Calu3 (cell line): ENCODE measurements around the gene LRRFIP1. TPM values are rescaled to one million over a fixed set of nuclear protein-coding genes. Genes with fewer than 3 reads are reported as not detected.

Experiments used
- BruUV-seq: library from RNA; stranded (reverse); fragments of 400-500 nt; replicated peaks from 2 replicates; lab custom pipeline; 2021; lab: Mats Ljungman, UMichigan
- CTCF ChIA-PET: fragments of 300-600 bp; sonication (Branson Sonifier 250); formaldehyde crosslinking; loops from one replicate; lab custom pipeline; 2022; ENCODE audit warnings: antibody characterized with exemption; lab: Charles Lee
- DNase-seq: peaks from one replicate; pipeline ENCODE4 v3.0.0; 2022
- H3K27ac Mint-ChIP-seq: one replicate; pipeline ENCODE4 v1.8.0; 2022; ENCODE audit warnings: mixed read lengths; ENCODE audit not compliant: unreplicated experiment
- H3K27me3 Mint-ChIP-seq: one replicate; pipeline ENCODE4 v1.8.0; 2022; ENCODE audit warnings: mixed read lengths; ENCODE audit not compliant: unreplicated experiment
- H3K36me3 Mint-ChIP-seq: one replicate; pipeline ENCODE4 v1.8.0; 2022; ENCODE audit warnings: mild to moderate bottlenecking, moderate library complexity, mixed read lengths; ENCODE audit not compliant: insufficient read depth, unreplicated experiment
- H3K4me1 Mint-ChIP-seq: one replicate; pipeline ENCODE4 v1.8.0; 2022; ENCODE audit warnings: mild to moderate bottlenecking, low read depth, mixed read lengths; ENCODE audit not compliant: unreplicated experiment
- H3K4me3 Mint-ChIP-seq: one replicate; pipeline ENCODE4 v1.8.0; 2022; ENCODE audit warnings: mild to moderate bottlenecking, low read depth, moderate library complexity, mixed read lengths; ENCODE audit not compliant: unreplicated experiment
- H3K9me3 Mint-ChIP-seq: one replicate; pipeline ENCODE4 v1.8.0; 2022; ENCODE audit warnings: low read depth, mixed read lengths; ENCODE audit not compliant: unreplicated experiment
- intact Hi-C: fragments of 100-400 bp; cut with micrococcal nuclease; formaldehyde crosslinking; loops from one replicate; pipeline ENCODE4 v1.10.0; 2022; ENCODE audit not compliant: unreplicated experiment
- total RNA-seq: library from RNA; stranded (reverse); gene quantifications from 2 replicates; pipeline ENCODE4 v1.2.3, GENCODE V29; 2022
- TF ChIP-seq, protein P1 (sequence below): fragments of 200-600 bp; IDR thresholded peaks from one replicate; pipeline ENCODE4 v1.8.0; 2022; ENCODE audit warnings: antibody characterized with exemption; ENCODE audit not compliant: unreplicated experiment

Gene LRRFIP1
- total RNA-seq, 1 experiment from 2014 or later: 161 TPM

GRCh38 chr2:237798236-237799059 lies 171.1 kb downstream of the LRRFIP1 start, which contains the start of gene RBM44:
TSS of gene RBM44 (plus strand) at chr2:237798779. CDS start at chr2:237813610, 14,831 bp downstream.
- intact Hi-C loops: no loop called here
- Mint-ChIP-seq H3K27me3 (no peaks in the 10 kb centered on the region), H3K27ac (no peak within 1 kb of the TSS), H3K4me3 (no peak within 1 kb of the TSS), H3K9me3 (peaks cover 2% of the 10 kb centered on the region), H3K4me1 (no peaks in the 10 kb centered on the region), H3K36me3 (peaks cover 5% of the 10 kb centered on the region)
- DNase-seq: no peak
- CTCF ChIA-PET: no interaction called here
- TF ChIP-seq, protein P1, sequence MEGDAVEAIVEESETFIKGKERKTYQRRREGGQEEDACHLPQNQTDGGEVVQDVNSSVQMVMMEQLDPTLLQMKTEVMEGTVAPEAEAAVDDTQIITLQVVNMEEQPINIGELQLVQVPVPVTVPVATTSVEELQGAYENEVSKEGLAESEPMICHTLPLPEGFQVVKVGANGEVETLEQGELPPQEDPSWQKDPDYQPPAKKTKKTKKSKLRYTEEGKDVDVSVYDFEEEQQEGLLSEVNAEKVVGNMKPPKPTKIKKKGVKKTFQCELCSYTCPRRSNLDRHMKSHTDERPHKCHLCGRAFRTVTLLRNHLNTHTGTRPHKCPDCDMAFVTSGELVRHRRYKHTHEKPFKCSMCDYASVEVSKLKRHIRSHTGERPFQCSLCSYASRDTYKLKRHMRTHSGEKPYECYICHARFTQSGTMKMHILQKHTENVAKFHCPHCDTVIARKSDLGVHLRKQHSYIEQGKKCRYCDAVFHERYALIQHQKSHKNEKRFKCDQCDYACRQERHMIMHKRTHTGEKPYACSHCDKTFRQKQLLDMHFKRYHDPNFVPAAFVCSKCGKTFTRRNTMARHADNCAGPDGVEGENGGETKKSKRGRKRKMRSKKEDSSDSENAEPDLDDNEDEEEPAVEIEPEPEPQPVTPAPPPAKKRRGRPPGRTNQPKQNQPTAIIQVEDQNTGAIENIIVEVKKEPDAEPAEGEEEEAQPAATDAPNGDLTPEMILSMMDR: no peak
- no TSS peak for BruUV-seq

DNA sequence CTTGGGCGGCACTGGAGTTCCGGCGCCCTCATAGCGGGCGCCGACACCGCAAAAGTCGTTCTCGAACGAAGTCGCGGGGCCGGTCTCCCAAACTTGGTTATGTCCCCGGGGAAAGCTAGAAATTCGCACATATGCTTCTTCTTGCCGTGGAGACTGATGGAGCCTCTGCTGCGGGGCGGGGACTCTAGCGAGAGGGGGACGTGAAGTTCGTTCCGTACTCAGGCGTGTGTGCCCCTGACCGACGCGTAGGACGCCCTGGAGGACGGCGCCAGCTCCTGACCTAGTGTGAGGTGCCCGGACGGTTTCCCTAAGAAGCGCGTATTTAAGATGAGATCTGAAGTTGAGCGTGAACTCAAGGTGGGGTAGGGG lies 171.7 kb downstream of the LRRFIP1 start:
- intact Hi-C loops: no loop called here
- Mint-ChIP-seq H3K4me3 (no peak overlapping the region), H3K9me3 (peaks cover 2% of the 10 kb centered on the region), H3K4me1 (no peaks in the 10 kb centered on the region), H3K27ac (no peak overlapping the region), H3K36me3 (peaks cover 5% of the 10 kb centered on the region), H3K27me3 (no peaks in the 10 kb centered on the region)
- TF ChIP-seq, protein P1: no peak
- CTCF ChIA-PET: no interaction called here
- BruUV-seq: no TSS peak
- no peak for DNase-seq

GRCh38 chr2:237801466-237801865 lies 174.1 kb downstream of the LRRFIP1 start:
- intact Hi-C loops: no loop called here
- no peaks in the 10 kb centered on the region for H3K27me3 Mint-ChIP-seq
- H3K9me3 Mint-ChIP-seq: peaks cover 2% of the 10 kb centered on the region
- no peaks in the 10 kb centered on the region for H3K4me1 Mint-ChIP-seq
- H3K36me3 Mint-ChIP-seq: peaks cover 5% of the 10 kb centered on the region
- DNase-seq: no peak
- H3K4me3 Mint-ChIP-seq: no peak overlapping the region
- CTCF ChIA-PET: no interaction called here
- H3K27ac Mint-ChIP-seq: no peak overlapping the region
- TF ChIP-seq, protein P1: no peak
- no TSS peak for BruUV-seq

- peaks cover 18% of the 10 kb centered on the region for H3K27me3 Mint-ChIP-seq
- H3K4me1 Mint-ChIP-seq: no peaks in the 10 kb centered on the region
- intact Hi-C loops: no loop called here
- TF ChIP-seq, protein P1: no peak
- no peaks in the 10 kb centered on the region for H3K36me3 Mint-ChIP-seq
- BruUV-seq: no TSS peak
- no peaks in the 10 kb centered on the region for H3K9me3 Mint-ChIP-seq
- no peak for DNase-seq
- CTCF ChIA-PET: no interaction called here
- no peak overlapping the region for H3K27ac Mint-ChIP-seq
- no peak overlapping the region for H3K4me3 Mint-ChIP-seq
These were observed 178.9 kb downstream of the LRRFIP1 start for GRCh38 chr2:237806334-237806733.
